Activated CD4-positive, alpha-beta T cell treated with anti-CD3 and anti-CD28 coated beads, Interleukin-2, Interleukin-4, amounts not matched to agents 100 ng/mL and 50 ng/mL, durations not matched to agents 16 hours and 8 hours (primary cell): ENCODE data around the gene SIGLEC7.
A peak's percentile ranks its signal among the peaks of the same experiment; 100 is the strongest.
"Not testable (repeated sequence)": the region's sequence is repeated elsewhere in the genome, so short reads cannot be mapped to it uniquely, and the experiment has no call there.

Source experiments
- DNase-seq: peaks from one replicate; pipeline ENCODE4 v3.0.0-alpha.2; 2020; ENCODE audit warnings: low spot score

The SIGLEC7 gene

GRCh38 chr19:51139299-51140014, 2.6 kb upstream of the SIGLEC7 start:
- DNase-seq = no peak

GRCh38 chr19:51140441-51140840, 1.7 kb upstream of the SIGLEC7 start:
- DNase-seq = no peak

- DNase-seq = no peak
Measured at GRCh38 chr19:51141181-51141580, 920 bp upstream of the SIGLEC7 start.

DNA sequence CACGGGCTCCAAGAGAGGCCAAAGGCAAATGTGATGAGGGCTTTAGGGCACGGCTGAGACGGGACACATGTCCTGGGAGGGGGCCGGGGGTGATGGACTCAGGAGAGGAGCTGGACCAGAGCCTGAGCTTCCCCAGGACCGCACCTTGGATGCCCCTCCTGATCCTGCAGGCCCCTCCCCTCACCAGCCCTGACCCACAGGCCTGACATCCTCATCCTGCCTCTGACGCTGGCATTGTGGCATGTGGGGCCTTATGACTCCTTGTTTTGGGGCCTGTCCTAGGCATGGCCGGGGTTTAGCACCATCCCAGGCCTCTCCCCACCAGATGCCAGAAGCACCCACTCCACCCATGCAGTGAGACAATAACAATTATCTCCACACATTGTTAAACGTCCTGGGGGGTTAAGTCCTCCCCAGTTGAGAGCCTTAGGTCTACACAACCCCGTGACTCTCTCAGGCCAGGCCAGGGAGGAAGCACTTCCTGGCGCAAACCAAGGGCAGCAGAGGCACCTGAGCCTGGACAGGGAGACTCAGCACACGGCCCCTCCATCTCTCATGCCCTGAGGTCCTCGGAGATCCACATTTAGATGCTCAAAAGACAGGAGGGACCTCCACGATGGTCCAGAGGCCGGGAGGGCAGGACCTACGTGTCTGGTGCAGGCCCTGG, 841 bp downstream of the SIGLEC7 start:
- DNase-seq = not testable (repeated sequence)

DNA sequence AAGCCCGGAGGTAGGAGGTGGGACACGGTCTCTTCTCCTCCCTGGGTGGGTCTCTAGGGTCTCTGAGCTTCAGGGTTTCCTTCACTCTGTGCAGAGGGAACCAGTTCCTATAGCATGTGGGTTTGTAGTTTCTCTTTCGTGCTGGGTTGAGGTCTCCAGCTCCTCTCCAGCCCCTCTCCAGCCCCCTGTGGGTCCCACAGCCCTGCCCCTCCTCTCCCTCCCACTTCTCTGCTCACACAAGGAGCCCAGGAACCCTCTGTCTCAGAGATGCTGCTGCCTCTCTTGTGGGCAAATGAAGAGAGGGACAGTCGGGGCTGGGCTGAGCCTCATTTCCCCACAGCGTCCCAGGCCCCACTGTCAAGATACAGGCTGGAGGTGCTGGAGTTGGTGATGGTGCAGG, 1.4 kb downstream of the SIGLEC7 start:
- DNase-seq = no peak

DNA sequence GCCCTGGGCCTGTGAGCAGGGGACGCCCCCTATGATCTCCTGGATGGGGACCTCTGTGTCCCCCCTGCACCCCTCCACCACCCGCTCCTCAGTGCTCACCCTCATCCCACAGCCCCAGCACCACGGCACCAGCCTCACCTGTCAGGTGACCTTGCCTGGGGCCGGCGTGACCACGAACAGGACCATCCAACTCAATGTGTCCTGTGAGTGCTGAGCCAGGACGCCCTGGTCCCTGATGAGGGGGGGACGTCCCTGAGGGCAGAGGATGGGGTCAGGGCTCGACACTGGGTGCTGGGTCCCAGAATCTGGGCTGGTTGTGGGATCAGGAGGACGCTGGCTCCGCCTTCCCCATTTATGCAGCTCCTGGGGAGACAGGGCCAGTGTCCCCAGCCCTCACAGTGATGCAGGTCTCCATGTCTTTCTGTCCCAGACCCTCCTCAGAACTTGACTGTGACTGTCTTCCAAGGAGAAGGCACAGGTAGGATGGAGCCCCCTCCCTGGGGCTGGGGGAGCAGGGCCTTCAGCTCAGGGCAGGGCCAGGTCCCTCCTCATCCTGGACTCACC, 2.5 kb downstream of the SIGLEC7 start:
- DNase-seq = no peak

GRCh38 chr19:51145916-51146493, 3.9 kb downstream of the SIGLEC7 start:
- no peak for DNase-seq

DNA sequence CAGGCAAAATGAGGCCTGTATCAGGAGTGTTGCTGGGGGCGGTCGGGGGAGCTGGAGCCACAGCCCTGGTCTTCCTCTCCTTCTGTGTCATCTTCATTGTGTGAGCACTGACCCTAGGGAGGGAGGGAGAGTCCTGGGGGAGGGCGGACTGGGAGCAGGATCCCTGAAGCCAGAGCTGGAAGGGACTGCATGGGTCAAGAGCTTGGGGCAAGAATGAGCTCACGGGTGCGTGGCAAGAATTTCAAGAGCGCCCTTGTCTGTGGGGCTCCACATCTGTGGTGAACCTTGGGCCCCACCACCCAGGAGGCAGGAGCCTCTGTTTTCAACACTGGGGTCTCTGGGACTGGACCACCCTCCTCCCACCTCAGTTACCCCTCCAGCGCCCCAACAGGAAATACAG, 4.7 kb downstream of the SIGLEC7 start:
- no peak for DNase-seq

DNA sequence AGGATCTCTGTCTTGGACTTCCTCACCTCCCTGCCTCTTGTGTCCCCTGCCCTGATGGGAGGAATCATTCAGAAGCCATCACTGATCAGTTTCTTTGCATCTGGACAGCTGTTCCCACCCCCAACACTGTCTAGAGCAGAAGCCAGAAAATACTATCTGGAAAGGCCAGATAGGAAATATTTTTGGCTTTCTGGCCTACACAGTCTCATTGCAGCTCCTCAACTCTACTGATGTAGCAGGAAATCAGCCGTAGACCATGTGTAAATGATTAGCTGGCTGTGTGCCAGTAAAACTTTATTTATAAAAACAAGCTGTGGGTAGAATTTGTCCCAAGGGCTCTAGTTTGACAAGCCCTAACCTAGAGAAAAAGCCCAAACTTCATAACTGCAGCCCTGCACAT, 5.6 kb downstream of the SIGLEC7 start:
- no peak for DNase-seq

- DNase-seq = no peak
Measured at GRCh38 chr19:51148580-51148979, 6.5 kb downstream of the SIGLEC7 start.

- DNase-seq = no peak
Measured at GRCh38 chr19:51150627-51151026, 8.5 kb downstream of the SIGLEC7 start.

DNA sequence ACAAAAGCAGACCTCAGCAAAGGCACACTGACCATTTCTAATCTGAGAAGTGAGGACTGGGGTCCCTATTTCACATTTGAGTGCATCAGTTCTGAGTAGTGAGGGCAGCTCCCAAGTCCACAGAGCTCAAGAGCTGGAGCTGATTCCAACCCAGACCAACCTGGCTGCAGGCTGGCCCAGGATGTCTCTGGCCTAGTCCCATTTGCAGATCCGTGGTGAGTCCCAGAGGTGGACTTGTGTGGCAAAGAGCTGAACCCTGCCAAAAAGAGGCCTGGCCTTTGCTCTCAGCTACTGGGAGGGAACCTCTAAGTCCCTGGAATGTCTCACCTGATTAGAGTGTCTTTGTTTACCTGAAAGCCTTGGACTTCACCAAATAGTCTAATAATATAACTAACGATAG, 14.6 kb downstream of the SIGLEC7 start:
- DNase-seq = no peak

DNA sequence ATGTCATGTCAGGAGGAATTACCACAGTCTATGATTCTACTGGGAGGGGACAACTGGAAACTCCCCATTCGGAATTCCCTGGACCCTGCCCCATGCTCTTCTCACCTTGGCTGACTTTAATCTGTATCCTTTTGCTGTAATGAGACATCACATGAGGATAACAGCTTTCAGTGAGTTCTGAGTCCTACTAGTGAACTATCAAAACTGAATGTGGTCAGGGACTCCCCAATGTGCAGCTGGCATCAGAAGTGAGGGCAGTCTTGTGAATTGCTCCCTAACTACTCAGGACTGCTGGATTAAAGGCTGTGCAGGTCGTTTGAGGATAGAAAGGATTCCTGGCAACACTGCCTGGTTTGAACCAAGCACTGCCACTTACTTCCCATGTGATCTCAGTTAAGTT, 15.2 kb downstream of the SIGLEC7 start:
- no peak for DNase-seq

- DNase-seq = peak; percentile 85
Measured at GRCh38 chr19:51158474-51159129, 16.5 kb downstream of the SIGLEC7 start.

DNA sequence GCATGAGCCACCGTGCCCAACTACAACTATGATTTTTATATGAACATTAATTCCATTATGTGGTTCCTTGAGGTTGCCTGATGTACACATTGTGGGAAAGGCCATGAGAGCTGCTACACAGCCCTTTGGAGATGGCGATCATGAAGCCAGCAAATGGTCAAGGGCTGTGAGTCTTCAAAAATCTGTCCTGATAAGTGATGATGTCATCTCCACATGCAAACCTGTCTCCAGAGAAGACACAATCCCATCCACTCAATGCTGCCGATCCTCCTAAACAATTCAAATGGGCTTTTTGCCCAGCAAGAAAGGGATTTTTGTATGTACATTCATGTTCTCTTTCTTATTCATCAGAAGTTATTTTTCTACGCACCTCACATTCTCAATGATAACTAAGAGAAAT, 17.6 kb downstream of the SIGLEC7 start:
- no peak for DNase-seq

GRCh38 chr19:51161266-51161665, 19.2 kb downstream of the SIGLEC7 start:
- DNase-seq = no peak

DNA sequence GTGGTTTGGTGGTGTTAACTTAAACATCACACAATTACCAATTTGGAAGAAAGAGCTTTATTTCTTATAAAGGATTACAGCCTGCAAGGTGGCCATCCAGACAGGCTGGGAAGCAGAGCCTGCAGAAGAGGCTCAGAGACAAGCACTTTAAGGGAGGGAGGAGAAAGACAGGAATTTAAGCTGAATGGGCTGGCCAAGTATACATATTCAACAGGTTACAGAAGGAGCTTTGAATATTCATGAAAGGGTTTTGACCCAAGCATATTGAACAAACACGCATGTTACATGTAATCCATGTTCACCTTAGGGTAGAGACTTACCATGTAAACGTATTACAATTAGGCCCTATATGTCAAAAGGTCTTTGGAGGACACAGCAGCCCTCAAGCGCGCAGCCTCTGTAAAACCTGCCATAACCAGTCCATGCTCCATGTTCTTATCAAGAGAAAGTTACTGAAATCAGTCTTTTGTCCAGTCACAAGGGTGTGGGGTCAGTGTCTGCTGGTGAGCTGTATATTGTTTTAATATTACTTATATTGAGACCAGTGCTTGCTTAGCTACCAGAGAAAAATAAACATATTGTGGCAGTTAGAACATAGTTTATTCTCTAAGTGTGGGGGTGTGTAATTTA, 19.9 kb downstream of the SIGLEC7 start:
- no peak for DNase-seq

DNA sequence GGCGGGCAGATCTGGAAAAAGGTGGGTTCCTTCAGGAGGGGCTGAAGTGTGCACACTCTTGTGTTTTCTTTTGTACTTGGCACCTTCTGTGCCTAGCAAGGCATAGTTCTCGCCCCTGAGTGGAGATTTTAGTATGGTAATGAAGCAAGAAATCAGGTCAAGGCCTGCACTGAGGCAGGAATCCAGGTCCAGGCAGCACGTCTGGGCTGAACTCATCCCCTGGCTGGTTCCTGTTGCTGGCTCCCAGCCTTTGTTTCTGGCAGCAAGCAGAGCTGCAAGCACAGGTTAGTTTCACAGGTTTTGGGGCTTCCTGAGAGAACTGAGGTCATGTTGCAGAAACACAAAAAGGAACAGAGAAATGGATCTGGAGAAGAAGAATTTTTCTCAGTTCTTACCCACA, 21.2 kb downstream of the SIGLEC7 start:
- no peak for DNase-seq

DNA sequence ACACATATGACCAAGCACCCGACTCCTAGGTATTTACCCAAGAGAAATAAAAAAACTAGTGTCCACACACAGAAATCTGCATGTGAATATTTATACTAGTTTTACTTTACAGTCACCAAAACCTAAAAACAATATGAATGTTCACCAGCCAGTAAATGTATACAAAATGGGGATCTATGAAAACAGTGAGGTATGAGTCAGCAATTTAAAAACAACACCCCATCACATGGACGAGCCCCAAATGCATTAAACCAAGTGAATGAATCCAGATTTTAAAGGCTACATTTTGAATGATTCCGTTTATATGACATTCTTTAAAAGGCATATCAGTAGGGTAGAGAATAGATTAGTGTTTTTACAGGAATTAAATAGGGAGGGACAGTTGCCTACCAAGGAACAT, 22.1 kb downstream of the SIGLEC7 start:
- no peak for DNase-seq

DNA sequence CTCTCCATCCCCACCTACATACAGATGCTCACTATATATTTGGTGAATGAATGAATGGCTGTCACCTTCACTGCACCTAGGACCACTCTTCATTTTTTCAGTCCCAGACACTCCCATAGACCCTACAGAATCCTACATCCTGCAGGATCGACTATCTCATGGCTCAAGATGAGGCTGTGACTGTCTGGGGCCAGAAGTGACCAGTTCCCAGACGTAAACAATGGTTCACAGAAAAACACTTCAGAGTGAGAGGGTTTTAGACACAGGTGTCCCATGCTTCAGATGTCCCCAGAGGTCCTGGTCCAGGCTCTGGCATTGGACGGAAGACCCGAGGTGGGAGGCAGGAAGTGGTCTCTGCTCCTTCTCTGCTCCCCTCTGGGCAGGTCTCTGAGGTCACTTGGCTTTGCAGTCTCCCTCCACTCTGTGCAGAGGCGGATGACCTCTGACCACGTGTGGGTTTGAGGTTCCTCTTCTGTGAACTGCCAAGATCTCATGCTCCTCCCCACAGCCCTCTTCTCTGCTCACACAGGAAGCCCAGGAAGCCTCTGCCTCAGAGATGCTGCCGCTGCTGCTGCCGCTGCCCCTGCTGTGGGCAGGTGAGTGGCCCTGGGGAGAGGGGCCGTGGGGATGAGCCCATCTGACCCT, 24.9 kb downstream of the SIGLEC7 start:
- DNase-seq = peak; percentile 30

DNA sequence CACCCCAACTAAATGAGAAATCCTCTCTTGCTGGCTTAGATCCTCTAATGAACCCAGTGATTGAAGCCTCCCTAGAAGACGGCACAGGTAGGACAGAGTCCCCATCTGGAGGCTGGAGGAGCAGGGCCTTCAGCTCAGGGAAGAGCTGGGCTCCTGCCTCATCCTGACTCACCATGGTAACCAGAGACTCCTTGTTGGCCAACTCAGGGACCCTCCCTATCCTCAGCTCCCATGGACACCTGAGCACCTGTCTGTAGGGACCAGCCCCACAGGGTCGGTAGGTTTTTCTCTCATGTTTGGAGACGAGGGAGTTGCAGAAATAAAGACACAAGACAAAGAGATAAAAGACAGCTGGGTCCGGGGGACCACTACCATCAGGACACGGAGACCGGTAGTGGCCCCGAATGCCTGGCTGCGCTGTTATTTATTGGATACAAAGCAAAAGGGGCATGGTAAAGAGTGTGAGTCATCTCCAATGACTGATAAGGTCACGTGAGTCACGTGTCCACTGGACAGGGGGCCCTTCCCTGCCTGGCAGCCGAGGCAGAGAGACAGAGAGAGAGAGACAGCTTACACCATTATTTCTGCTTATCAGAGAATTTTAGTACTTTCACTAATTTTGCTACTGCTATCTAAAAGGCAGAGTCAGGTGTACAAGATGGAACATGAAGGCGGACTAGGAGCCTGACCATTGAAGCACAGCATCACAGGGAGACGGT, 26.6 kb downstream of the SIGLEC7 start:
- no peak for DNase-seq
